Measurements from ENCODE around the gene MYH14. TPM values are rescaled to one million over a fixed set of nuclear protein-coding genes. Genes with fewer than 3 reads are reported as not detected.
A peak's percentile ranks its signal among the peaks of the same experiment; 100 is the strongest.

MYH14 gene
- total and polyA plus RNA-seq, 2 of the 13 experiments (the other 11 are each of a cell fraction or from before 2014, with no cell fraction given), result 5.5 to 5.8 TPM

DNA sequence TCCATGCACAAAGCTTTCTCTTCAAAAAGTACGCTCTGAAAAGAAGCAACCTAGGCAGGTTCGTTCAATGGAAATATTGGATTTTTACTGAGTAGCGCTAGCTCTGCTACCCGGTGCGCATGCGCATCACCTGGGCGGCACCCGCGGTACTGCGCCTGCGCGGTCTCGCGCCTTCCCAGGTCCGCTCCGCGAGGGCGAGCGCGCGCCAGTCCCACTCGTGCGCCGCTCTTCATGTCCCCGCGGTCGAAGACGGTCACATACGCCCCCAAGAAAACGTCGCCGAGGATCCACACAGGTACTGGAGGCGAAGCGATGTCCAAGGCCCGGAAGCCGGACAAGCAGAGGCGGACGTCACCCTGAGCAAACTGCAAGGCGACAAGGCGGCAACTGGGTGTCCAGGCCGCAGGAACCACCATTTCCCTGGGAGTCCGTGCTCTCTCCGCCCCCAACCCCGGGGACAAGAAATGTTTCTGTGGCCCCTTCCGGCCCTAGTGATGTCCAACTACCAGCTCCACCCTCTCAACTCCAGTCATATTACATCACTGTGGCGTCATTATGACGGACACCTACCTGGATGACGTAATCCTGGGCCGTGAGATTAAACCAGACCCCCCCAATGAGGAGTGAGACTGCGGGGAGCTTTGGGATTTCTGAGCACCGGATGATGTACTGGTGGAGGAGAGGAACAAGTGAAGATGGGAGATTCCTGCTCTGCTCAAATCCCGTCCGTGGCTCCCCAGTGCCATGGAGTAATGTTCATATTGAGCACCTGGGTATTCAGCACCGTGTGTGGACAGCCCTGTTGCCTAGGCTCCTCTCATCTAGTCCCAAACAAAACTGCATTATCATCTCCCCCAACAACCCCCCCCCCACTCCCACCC, 130.6 kb downstream of the MYH14 start (continued):
- TF ChIP-seq ZNF607 (CRISPR knock-in tag; IDR thresholded peaks at IDR 0.05; ENCODE audit: borderline replicate concordance), result peak; percentile 62; the same call in 1 of the 2 replicates
- peak; percentile 96 for TF ChIP-seq ZMAT3 (CRISPR knock-in tag; conservative IDR thresholded peaks at IDR 0.05)
- peak; percentile 82; the same call in 1 of the 2 replicates for TF ChIP-seq CAMTA2 (CRISPR knock-in tag; IDR thresholded peaks at IDR 0.05; ENCODE audit: borderline replicate concordance)
- no peak for TF ChIP-seq MAZ (IDR thresholded peaks at IDR 0.05; ENCODE audit: borderline replicate concordance, low read depth, low read length)
- peak; percentile 66 for TF ChIP-seq MAZ (CRISPR knock-in tag; IDR thresholded peaks at IDR 0.05; ENCODE audit: low read depth)
- peak; percentile 79 for TF ChIP-seq HINFP (CRISPR knock-in tag; IDR thresholded peaks at IDR 0.05; ENCODE audit: low read depth)
- TF ChIP-seq, protein P1, sequence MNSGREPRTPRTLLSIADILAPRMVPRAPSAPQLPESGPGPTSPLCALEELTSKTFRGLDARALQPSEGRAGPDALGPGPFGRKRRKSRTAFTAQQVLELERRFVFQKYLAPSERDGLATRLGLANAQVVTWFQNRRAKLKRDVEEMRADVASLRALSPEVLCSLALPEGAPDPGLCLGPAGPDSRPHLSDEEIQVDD (CRISPR knock-in tag; IDR thresholded peaks at IDR 0.05; ENCODE audit: borderline replicate concordance), result peak; percentile 92; the same call in 1 of the 2 replicates
- peak; percentile 58; the same call in 1 of the 2 replicates for TF ChIP-seq ZNF556 (CRISPR knock-in tag; IDR thresholded peaks at IDR 0.05; ENCODE audit: borderline replicate concordance)
- TF ChIP-seq ISX (CRISPR knock-in tag; conservative IDR thresholded peaks at IDR 0.05), result peak; percentile 86
- no peak for TF ChIP-seq ZNF383 (CRISPR knock-in tag; IDR thresholded peaks at IDR 0.05; ENCODE audit: borderline replicate concordance)
- 0 out of 2 replicates have a peak, but pooled peaks have one; percentile 60 for TF ChIP-seq ZNF510 (CRISPR knock-in tag; IDR thresholded peaks at IDR 0.05; ENCODE audit: low read depth)
- TF ChIP-seq CEBPB (IDR thresholded peaks at IDR 0.05; ENCODE audit: borderline replicate concordance, low read depth, low read length), result peak; percentile 84
- TF ChIP-seq MZF1 (CRISPR knock-in tag; IDR thresholded peaks at IDR 0.05; ENCODE audit: borderline replicate concordance), result no peak
- TF ChIP-seq, protein P2, sequence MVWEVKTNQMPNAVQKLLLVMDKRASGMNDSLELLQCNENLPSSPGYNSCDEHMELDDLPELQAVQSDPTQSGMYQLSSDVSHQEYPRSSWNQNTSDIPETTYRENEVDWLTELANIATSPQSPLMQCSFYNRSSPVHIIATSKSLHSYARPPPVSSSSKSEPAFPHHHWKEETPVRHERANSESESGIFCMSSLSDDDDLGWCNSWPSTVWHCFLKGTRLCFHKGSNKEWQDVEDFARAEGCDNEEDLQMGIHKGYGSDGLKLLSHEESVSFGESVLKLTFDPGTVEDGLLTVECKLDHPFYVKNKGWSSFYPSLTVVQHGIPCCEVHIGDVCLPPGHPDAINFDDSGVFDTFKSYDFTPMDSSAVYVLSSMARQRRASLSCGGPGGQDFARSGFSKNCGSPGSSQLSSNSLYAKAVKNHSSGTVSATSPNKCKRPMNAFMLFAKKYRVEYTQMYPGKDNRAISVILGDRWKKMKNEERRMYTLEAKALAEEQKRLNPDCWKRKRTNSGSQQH (CRISPR knock-in tag; IDR thresholded peaks at IDR 0.05; ENCODE audit: low read depth), result no peak
- peak; percentile 79; the same call in 1 of the 2 replicates for TF ChIP-seq ZNF142 (CRISPR knock-in tag; IDR thresholded peaks at IDR 0.05)
- TF ChIP-seq, protein P3, sequence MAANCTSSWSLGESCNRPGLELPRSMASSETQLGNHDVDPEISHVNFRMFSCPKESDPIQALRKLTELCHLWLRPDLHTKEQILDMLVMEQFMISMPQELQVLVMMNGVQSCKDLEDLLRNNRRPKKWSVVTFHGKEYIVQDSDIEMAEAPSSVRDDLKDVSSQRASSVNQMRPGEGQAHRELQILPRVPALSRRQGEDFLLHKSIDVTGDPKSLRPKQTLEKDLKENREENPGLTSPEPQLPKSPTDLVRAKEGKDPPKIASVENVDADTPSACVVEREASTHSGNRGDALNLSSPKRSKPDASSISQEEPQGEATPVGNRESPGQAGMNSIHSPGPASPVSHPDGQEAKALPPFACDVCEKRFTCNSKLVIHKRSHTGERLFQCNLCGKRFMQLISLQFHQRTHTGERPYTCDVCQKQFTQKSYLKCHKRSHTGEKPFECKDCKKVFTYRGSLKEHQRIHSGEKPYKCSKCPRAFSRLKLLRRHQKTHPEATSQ (CRISPR knock-in tag; IDR thresholded peaks at IDR 0.05; ENCODE audit: borderline replicate concordance), result no peak
- TF ChIP-seq SAP130 (CRISPR knock-in tag; IDR thresholded peaks at IDR 0.05; ENCODE audit: low read depth), result peak; percentile 46; the same call in 1 of the 2 replicates
